Uterus (tissue), 4 donors: ENCODE data around the gene MBNL1. TPM values are rescaled to one million over a fixed set of nuclear protein-coding genes. Genes with fewer than 3 reads are reported as not detected.

ENCODE experiments used
- DNase-seq, 2 donors: peaks; one replicate each; pipeline ENCODE4 v3.0.0-alpha.2; 2019 to 2020
- H3K27ac ChIP-seq, 2 donors: fragments of 200-600 bp; sonication (generic); 1 replicate in 1 of 2; 2 replicates in 1 of 2; pipeline ENCODE4 v1.5.1; 2016 to 2018
- H3K27me3 ChIP-seq, 2 donors: fragments of 200-600 bp; sonication (generic); one replicate each; pipeline ENCODE4 v1.5.1; 2018 to 2019; ENCODE audit warnings: control low read depth in 1 of 2
- H3K36me3 ChIP-seq, 2 donors: fragments of 200-600 bp; sonication (generic); one replicate each; pipeline ENCODE4 v1.5.1; 2019; ENCODE audit warnings: control low read depth in 1 of 2
- H3K4me1 ChIP-seq, 2 donors: fragments of 200-600 bp; sonication (generic); one replicate each; pipeline ENCODE4 v1.5.1; 2018 to 2019; ENCODE audit warnings: control low read depth in 1 of 2
- H3K4me3 ChIP-seq, 2 donors: fragments of 200-600 bp; sonication (generic); 1 replicate in 1 of 2; 2 replicates in 1 of 2; pipeline ENCODE4 v1.5.1; 2018 to 2019; ENCODE audit warnings: mild to moderate bottlenecking in 1 of 2
- H3K9me3 ChIP-seq, 2 donors: fragments of 200-600 bp; sonication (generic); one replicate each; pipeline ENCODE4 v1.5.1; 2019; ENCODE audit warnings: control low read depth in 1 of 2
- POLR2A ChIP-seq, 2 donors: fragments of 450-650 bp; IDR thresholded peaks; one replicate each; pipeline ENCODE4 v1.6.1; 2016; ENCODE audit warnings: antibody characterized with exemption in 2 of 2, mild to moderate bottlenecking in 1 of 2, moderate library complexity in 1 of 2
- intact Hi-C: fragments of 100-400 bp; cut with DNase I; formaldehyde crosslinking; loops from one replicate; pipeline ENCODE4 v1.15.1; 2023; ENCODE audit warnings: low total_unique reads
- total RNA-seq, 4 donors: library from RNA; depleted of rRNA in 3 of 4; stranded (reverse); fragments of >200 nt in 3 of 4; gene quantifications; one replicate each; pipeline versions ENCODE4 v1.1.0 to v1.2.4, GENCODE V29; 2014 to 2023
- TF ChIP-seq, protein P1 (sequence below), 4 experiments: fragments of 200-600 bp in 2 of 4; fragments of 450-650 bp in 2 of 4; sonication (generic) in 2 of 4; IDR thresholded peaks; one replicate each; pipeline ENCODE4 v1.5.1; 2016 to 2019; ENCODE audit warnings: antibody characterized with exemption in 4 of 4, mild to moderate bottlenecking in 2 of 4, moderate library complexity in 1 of 4
- donor health status: DM: yes; HTN: yes; CAD: no.

Gene MBNL1
- total RNA-seq, 4 donors from 2014 or later = 219 to 470 (median 243) TPM

DNA sequence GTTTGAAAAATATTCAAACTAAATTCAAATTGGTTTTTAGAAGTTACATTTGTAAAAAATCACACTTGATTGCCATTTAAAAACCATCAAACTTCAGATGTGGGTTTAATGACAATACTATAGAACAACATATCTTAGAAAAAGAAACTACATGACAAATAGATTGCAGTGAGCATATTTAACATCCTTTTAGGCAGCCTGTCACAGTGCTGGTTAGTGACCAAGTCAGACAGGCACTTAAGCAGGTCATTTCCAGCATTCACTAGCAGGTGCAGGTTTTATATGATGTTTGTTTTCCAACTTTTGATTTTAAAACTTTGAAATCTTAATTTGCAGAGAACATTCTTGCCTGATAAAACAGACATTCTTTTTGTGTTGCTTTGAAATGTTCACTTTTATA is 115.7 kb downstream of the MBNL1 start:
- no peak overlapping the region for H3K4me3 ChIP-seq
- no peaks in the 10 kb centered on the region for H3K9me3 ChIP-seq
- no peak for DNase-seq
- no peaks in the 10 kb centered on the region for H3K27me3 ChIP-seq
- no peaks in the 10 kb centered on the region for H3K36me3 ChIP-seq
- intact Hi-C loops = no loop called here
- no peak for TF ChIP-seq POLR2A (IDR thresholded peaks at IDR 0.05)
- TF ChIP-seq, protein P1, sequence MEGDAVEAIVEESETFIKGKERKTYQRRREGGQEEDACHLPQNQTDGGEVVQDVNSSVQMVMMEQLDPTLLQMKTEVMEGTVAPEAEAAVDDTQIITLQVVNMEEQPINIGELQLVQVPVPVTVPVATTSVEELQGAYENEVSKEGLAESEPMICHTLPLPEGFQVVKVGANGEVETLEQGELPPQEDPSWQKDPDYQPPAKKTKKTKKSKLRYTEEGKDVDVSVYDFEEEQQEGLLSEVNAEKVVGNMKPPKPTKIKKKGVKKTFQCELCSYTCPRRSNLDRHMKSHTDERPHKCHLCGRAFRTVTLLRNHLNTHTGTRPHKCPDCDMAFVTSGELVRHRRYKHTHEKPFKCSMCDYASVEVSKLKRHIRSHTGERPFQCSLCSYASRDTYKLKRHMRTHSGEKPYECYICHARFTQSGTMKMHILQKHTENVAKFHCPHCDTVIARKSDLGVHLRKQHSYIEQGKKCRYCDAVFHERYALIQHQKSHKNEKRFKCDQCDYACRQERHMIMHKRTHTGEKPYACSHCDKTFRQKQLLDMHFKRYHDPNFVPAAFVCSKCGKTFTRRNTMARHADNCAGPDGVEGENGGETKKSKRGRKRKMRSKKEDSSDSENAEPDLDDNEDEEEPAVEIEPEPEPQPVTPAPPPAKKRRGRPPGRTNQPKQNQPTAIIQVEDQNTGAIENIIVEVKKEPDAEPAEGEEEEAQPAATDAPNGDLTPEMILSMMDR (IDR thresholded peaks at IDR 0.05) = no peak
- peaks cover 0 to 25% of the 10 kb centered on the region in 2 donors for H3K4me1 ChIP-seq
- peak overlapping the region; percentile 74 to 80 for H3K27ac ChIP-seq

DNA sequence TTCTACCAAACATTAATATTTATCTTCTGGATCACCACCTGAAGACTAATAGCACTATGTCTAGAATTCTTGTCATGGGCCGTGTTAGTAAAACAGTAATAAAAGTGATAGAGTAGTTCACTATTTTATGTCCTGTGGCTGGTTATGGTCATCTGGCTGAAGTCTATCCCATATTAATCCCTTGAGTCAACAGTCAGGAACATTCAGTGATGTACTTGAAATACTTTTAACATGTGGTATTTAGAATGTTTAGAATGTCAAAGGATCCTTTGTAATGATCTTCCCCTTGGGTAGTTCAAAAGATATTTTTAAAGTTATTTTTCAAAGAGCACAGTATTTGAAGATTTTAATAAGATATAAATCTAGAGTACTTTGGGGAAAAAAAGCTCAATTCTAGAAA is 117.0 kb downstream of the MBNL1 start:
- Histone ChIP-seq H3K27ac (peak overlapping the region; percentile 74 to 80), H3K9me3 (no peaks in the 10 kb centered on the region), H3K4me1 (peaks cover 2 to 26% of the 10 kb centered on the region in 2 donors), H3K27me3 (no peaks in the 10 kb centered on the region), H3K36me3 (no peaks in the 10 kb centered on the region), H3K4me3 (no peak overlapping the region)
- intact Hi-C loops = no loop called here
- TF ChIP-seq, protein P1 (IDR thresholded peaks at IDR 0.05) = no peak
- TF ChIP-seq POLR2A (IDR thresholded peaks at IDR 0.05) = no peak
- DNase-seq = no peak

DNA sequence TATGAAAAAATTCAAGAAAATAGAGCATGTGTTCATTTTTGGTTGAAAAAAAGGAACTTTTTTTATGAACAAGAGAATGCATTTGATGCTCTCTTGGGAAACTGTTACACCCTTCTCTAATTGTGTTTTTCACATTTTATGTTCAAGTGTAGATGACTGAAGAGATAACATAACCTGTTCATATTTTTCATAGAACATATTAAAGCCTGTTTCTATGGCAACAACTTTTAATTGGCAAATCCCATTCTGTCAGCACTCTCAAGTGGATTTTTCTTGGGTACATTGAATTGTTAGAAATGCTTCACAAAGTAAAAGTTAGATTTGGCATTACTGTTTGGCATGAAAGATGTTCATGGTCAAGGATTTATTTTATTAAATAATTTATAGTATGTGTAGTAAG is 117.5 kb downstream of the MBNL1 start:
- Histone ChIP-seq H3K4me1 (peaks cover 6 to 27% of the 10 kb centered on the region in 2 donors), H3K27me3 (no peaks in the 10 kb centered on the region), H3K9me3 (no peaks in the 10 kb centered on the region), H3K4me3 (no peak overlapping the region), H3K36me3 (no peaks in the 10 kb centered on the region), H3K27ac (peak overlapping the region; percentile 74 to 80)
- no peak for DNase-seq
- TF ChIP-seq POLR2A (IDR thresholded peaks at IDR 0.05) = no peak
- TF ChIP-seq, protein P1 (IDR thresholded peaks at IDR 0.05) = no peak
- intact Hi-C loops = no loop called here

DNA sequence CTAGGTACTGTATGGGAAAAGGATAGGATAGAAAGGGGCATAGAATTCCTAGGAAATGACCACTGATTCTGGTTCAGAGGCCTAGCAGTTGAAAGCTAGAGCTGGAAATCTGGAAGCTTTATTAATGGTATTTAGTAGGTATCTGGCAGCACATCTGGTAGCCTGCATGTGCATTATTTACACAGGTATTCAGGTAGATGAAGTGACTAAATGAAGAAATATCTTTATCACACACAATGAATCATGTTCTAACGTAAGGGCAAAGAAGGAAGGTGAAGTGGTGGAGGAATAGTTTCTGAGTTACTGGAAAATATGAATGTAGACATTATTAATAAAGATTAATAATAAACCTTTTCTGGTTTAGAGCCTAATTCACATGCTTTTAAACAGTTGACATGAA is 119.9 kb downstream of the MBNL1 start:
- intact Hi-C loops = no loop called here
- TF ChIP-seq POLR2A (IDR thresholded peaks at IDR 0.05) = no peak
- TF ChIP-seq, protein P1 (IDR thresholded peaks at IDR 0.05) = no peak
- no peak for DNase-seq
- no peak overlapping the region for H3K4me3 ChIP-seq
- H3K27ac ChIP-seq = peak overlapping the region; percentile 27 to 60
- no peaks in the 10 kb centered on the region for H3K9me3 ChIP-seq
- H3K27me3 ChIP-seq = no peaks in the 10 kb centered on the region
- peaks cover 8 to 22% of the 10 kb centered on the region in 2 donors for H3K4me1 ChIP-seq
- no peaks in the 10 kb centered on the region for H3K36me3 ChIP-seq

DNA sequence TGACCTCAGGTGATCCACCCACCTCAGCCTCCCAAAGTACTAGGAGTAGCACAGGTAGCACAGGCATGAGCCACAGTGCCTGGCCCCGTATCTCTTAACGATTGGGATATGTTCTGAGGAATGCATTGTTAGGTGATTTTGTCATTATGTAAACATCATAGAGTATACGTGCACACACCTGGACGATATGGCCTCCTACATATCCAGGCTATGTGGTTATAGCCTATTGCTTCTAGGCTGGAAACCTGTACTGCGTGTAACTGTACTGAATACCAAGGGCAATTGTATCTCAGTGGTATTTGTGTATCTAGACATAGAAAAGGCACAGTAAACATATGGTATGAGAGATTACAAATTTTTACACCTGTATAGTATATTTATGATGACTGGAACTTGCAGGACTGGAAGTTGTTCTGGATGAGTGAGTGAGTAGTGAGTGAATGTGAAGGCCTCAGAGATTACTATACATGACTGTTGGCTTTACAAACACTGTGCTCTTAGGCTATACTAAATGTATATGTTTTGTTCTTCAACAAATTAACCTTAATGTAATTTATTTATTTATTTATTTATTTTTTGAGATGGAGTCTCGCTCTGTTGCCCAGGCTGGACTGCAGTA is 120.7 kb downstream of the MBNL1 start:
- peak overlapping the region in 1 of 2 donors; percentile 60 for H3K27ac ChIP-seq
- DNase-seq = no peak
- H3K9me3 ChIP-seq = no peaks in the 10 kb centered on the region
- no peaks in the 10 kb centered on the region for H3K27me3 ChIP-seq
- H3K4me3 ChIP-seq = no peak overlapping the region
- TF ChIP-seq, protein P1 (IDR thresholded peaks at IDR 0.05) = no peak
- TF ChIP-seq POLR2A (IDR thresholded peaks at IDR 0.05) = no peak
- intact Hi-C loops = no loop called here
- peaks cover 8 to 18% of the 10 kb centered on the region in 2 donors for H3K4me1 ChIP-seq
- H3K36me3 ChIP-seq = no peaks in the 10 kb centered on the region
